ENCODE measurements around the gene FHAD1. TPM values are rescaled to one million over a fixed set of nuclear protein-coding genes. Genes with fewer than 3 reads are reported as not detected.

FHAD1 gene
- total and polyA plus RNA-seq, 2 of the 13 experiments (the other 11 are each of a cell fraction or from before 2014, with no cell fraction given), result not detected

DNA sequence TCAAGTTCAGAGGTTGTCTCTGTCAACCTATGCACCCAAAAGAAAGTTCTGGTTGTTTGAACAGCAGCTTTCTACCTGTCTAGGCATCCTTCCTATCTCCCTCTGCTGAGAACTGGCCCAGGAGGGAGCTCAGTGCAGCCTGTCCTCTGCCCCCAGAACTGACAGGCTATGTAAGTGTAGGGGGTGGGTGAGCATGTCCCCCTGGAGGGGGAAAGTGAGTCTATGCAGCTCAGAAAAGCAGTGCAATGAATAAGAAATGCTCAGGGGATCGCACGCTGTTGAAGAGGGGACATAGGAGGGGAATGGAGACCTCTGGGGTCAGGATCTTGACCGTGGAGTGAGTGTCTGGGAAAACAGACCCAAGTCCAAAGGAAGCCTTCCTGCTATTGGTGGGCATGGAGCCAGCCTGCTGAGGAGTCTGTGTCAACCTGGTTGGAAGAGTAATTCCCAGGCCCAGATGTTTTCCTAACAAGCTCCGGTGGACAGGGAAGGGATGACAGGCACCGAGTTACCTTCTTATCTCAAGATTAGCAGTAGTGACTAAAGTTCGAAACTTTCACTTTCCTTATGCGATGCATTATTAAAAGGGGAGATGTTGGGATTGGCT is 26.1 kb upstream of the FHAD1 start (continued):
- no peak for TF ChIP-seq ZBTB10 (CRISPR knock-in tag; IDR thresholded peaks at IDR 0.05; ENCODE audit: borderline replicate concordance)
- TF ChIP-seq, protein P1, sequence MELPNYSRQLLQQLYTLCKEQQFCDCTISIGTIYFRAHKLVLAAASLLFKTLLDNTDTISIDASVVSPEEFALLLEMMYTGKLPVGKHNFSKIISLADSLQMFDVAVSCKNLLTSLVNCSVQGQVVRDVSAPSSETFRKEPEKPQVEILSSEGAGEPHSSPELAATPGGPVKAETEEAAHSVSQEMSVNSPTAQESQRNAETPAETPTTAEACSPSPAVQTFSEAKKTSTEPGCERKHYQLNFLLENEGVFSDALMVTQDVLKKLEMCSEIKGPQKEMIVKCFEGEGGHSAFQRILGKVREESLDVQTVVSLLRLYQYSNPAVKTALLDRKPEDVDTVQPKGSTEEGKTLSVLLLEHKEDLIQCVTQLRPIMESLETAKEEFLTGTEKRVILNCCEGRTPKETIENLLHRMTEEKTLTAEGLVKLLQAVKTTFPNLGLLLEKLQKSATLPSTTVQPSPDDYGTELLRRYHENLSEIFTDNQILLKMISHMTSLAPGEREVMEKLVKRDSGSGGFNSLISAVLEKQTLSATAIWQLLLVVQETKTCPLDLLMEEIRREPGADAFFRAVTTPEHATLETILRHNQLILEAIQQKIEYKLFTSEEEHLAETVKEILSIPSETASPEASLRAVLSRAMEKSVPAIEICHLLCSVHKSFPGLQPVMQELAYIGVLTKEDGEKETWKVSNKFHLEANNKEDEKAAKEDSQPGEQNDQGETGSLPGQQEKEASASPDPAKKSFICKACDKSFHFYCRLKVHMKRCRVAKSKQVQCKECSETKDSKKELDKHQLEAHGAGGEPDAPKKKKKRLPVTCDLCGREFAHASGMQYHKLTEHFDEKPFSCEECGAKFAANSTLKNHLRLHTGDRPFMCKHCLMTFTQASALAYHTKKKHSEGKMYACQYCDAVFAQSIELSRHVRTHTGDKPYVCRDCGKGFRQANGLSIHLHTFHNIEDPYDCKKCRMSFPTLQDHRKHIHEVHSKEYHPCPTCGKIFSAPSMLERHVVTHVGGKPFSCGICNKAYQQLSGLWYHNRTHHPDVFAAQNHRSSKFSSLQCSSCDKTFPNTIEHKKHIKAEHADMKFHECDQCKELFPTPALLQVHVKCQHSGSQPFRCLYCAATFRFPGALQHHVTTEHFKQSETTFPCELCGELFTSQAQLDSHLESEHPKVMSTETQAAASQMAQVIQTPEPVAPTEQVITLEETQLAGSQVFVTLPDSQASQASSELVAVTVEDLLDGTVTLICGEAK (IDR thresholded peaks at IDR 0.05), result no peak
- TF ChIP-seq, protein P1 (CRISPR knock-in tag; IDR thresholded peaks at IDR 0.05), result 0 out of 2 replicates have a peak, but pooled peaks have one; percentile 28
- TF ChIP-seq HOXA3 (CRISPR knock-in tag; IDR thresholded peaks at IDR 0.05), result 0 out of 2 replicates have a peak, but pooled peaks have one; percentile 30
- TF ChIP-seq REPIN1 (CRISPR knock-in tag; IDR thresholded peaks at IDR 0.05; ENCODE audit: borderline replicate concordance, low read depth), result no peak
- no peak for TF ChIP-seq HBP1 (CRISPR knock-in tag; IDR thresholded peaks at IDR 0.05; ENCODE audit: low read depth)
- TF ChIP-seq ZNF614 (CRISPR knock-in tag; IDR thresholded peaks at IDR 0.05; ENCODE audit: borderline replicate concordance), result no peak

All from HepG2 (cell line).